Neutrophil (primary cell): ENCODE results near the gene RAB34.

ENCODE experiments used
- H3K27ac ChIP-seq: fragments of 200-600 bp; sonication (generic); 2 replicates; pipeline ENCODE4 v1.5.1; 2016; ENCODE audit warnings: mild to moderate bottlenecking, moderate library complexity
- H3K27me3 ChIP-seq: fragments of 200-600 bp; sonication (generic); 2 replicates; pipeline ENCODE4 v1.6.0; 2016; ENCODE audit warnings: mild to moderate bottlenecking
- H3K36me3 ChIP-seq: fragments of 200-600 bp; sonication (generic); 2 replicates; pipeline ENCODE4 v1.5.1; 2017
- H3K4me1 ChIP-seq, 2 experiments: fragments of 200-600 bp in 1 of 2; sonication (generic) in 1 of 2; 1 replicate in 1 of 2; 2 replicates in 1 of 2; pipeline versions ENCODE4 v1.5.1 to v1.6.1; 2013 to 2016; ENCODE audit warnings: low read depth in 1 of 2, low read length in 1 of 2, mild to moderate bottlenecking in 1 of 2, moderate library complexity in 1 of 2; ENCODE audit not compliant: control insufficient read depth in 1 of 2, insufficient read depth in 1 of 2
- H3K4me3 ChIP-seq, 2 experiments: fragments of 200-600 bp in 1 of 2; sonication (generic) in 1 of 2; 1 replicate in 1 of 2; 2 replicates in 1 of 2; pipeline ENCODE4 v1.5.1; 2013 to 2016; ENCODE audit warnings: low read depth in 1 of 2, low read length in 1 of 2, mild to moderate bottlenecking in 1 of 2, moderate library complexity in 1 of 2
- H3K9me3 ChIP-seq: fragments of 200-600 bp; sonication (generic); 2 replicates; pipeline ENCODE4 v1.5.1; 2016
- TF ChIP-seq, protein P1 (sequence below): fragments of 200-600 bp; sonication (generic); IDR thresholded peaks from 2 replicates; pipeline ENCODE4 v1.5.1; 2016; ENCODE audit warnings: antibody characterized with exemption

The RAB34 gene, protein sequence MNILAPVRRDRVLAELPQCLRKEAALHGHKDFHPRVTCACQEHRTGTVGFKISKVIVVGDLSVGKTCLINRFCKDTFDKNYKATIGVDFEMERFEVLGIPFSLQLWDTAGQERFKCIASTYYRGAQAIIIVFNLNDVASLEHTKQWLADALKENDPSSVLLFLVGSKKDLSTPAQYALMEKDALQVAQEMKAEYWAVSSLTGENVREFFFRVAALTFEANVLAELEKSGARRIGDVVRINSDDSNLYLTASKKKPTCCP

DNA sequence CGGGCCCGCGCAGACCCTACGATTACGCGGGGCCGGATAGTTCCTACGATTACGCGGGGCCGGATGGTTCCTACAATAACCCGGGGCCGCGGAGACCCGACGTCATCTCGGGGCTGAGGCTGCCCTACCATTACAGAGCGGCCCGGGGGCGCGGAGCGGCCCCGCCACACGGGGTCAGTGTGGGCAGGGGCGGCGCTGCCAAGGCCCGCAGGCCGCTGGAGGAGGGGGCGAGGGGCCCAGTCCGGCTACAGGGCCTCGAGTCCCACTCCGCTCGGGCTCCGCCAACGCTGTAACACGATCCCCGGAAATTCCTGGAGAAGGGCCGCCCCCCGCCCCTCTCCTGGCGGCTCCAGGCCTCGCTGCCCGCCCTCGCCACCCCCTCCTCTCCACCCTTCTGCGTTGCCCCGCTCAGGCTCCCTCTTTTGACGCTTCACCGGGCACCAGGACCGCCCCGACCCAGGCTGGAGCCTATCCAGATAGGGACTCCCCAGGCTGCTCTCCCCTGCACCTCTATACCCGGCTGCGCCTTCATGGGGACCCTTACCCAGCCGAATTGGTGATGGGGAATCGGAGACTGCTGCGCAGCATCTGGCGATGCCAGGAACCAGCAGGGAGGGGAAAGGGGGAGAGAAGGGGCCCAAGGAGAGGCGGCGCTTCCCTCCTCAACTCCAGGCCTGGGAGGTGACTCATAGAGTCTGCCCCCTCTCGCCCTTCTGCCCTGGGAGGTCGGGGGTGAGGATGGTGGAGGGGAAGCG is at the start of gene RAB34:
RAB34 (minus strand) TSS at position 291 of the 755 bp plus-strand sequence. CDS start 602 bp downstream, outside the sequence.
- TF ChIP-seq, protein P1, sequence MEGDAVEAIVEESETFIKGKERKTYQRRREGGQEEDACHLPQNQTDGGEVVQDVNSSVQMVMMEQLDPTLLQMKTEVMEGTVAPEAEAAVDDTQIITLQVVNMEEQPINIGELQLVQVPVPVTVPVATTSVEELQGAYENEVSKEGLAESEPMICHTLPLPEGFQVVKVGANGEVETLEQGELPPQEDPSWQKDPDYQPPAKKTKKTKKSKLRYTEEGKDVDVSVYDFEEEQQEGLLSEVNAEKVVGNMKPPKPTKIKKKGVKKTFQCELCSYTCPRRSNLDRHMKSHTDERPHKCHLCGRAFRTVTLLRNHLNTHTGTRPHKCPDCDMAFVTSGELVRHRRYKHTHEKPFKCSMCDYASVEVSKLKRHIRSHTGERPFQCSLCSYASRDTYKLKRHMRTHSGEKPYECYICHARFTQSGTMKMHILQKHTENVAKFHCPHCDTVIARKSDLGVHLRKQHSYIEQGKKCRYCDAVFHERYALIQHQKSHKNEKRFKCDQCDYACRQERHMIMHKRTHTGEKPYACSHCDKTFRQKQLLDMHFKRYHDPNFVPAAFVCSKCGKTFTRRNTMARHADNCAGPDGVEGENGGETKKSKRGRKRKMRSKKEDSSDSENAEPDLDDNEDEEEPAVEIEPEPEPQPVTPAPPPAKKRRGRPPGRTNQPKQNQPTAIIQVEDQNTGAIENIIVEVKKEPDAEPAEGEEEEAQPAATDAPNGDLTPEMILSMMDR = no peak
- Histone ChIP-seq H3K27me3 (peaks cover 31% of the 10 kb centered on the region), H3K27ac (no peak within 1 kb of the TSS), H3K36me3 (peaks cover 7% of the 10 kb centered on the region), H3K4me1 (peaks cover 37 to 41% of the 10 kb centered on the region in 2 experiments), H3K4me3 (peak within 1 kb of the TSS; percentile 46 to 62), H3K9me3 (no peaks in the 10 kb centered on the region)

DNA sequence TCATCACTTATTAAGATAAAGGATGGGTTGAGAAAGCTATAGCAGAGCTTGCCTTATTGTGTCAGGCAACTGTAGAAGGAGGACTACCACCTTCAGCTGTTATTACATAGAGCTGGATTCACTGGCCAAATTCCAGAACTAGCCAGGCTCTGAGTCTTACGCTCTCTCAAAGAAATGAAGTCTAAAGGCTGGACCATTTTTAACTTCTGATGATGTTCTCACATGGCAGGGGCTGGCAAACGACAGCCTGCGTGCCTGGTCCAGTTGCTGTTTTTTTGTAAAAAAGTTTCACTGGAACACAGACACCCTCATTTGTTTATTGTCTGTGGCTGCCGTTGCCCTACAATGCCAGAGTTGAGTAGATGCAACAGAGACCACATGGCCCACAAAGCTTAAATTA is 47.4 kb upstream of the RAB34 start:
- Histone ChIP-seq H3K4me3 (no peak overlapping the region), H3K4me1 (peaks cover 18 to 25% of the 10 kb centered on the region in 2 experiments), H3K27me3 (no peaks in the 10 kb centered on the region), H3K36me3 (peaks cover 10% of the 10 kb centered on the region), H3K9me3 (no peaks in the 10 kb centered on the region), H3K27ac (no peak overlapping the region)
- TF ChIP-seq, protein P1 = no peak

DNA sequence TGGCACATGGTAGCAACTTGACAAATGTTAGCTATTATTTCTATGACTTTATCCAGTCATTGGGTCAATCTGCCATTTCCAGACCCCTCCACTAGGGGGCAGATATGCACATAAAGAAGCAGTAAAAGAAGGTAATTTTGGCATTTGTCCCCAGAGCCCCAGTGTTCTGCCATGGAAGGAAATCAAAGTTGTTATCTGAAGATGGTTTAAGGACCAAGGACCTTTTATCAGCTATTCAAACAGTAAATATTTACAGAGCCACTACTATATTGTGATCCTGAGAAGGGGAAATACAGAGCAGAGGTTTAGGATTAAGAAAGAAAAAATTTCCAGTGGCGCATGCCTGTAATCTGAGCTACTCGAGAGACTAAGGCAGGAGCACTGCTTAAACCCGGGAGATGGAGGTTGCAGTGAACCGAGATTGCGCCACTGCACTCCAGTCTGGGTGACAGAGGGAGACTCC is 46.2 kb upstream of the RAB34 start:
- no peak overlapping the region for H3K4me3 ChIP-seq
- no peak overlapping the region for H3K27ac ChIP-seq
- peaks cover 22% of the 10 kb centered on the region for H3K36me3 ChIP-seq
- H3K4me1 ChIP-seq = peaks cover 18 to 25% of the 10 kb centered on the region in 2 experiments
- H3K9me3 ChIP-seq = no peaks in the 10 kb centered on the region
- TF ChIP-seq, protein P1 = peak; percentile 87
- no peaks in the 10 kb centered on the region for H3K27me3 ChIP-seq

DNA sequence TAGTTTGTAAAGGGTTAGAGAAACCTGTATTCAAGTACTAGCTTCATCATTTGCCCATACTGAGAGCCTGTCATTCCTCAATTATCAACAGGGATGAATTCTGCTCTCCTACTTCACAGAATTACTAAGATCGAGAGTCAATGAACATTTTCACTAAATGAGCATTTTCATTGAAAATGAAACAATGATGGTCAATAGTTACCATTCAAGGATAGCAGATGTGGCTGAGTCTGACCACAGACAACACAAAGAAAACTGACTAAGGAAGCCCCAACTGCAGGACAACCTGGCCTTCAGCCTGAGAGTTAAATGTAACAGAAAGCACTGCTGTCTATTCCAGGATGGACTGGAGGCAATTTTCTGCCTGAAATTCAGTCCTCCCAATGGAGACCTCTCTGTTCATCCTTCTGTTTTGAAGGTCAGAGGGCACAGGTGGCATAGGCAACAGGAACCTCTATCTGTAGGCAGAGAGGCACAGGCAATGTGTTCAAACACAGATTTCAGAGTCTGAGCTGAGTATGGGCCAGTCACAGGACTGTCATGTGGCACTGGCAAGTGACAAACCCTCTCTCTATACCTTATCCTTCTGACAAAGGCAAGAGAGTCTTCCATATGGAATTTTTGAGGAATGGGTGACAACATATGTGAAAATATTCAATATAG is 45.6 kb upstream of the RAB34 start:
- Histone ChIP-seq H3K9me3 (no peaks in the 10 kb centered on the region), H3K36me3 (peaks cover 27% of the 10 kb centered on the region), H3K4me3 (no peak overlapping the region), H3K4me1 (peaks cover 18 to 25% of the 10 kb centered on the region in 2 experiments), H3K27ac (no peak overlapping the region), H3K27me3 (no peaks in the 10 kb centered on the region)
- TF ChIP-seq, protein P1 = no peak

DNA sequence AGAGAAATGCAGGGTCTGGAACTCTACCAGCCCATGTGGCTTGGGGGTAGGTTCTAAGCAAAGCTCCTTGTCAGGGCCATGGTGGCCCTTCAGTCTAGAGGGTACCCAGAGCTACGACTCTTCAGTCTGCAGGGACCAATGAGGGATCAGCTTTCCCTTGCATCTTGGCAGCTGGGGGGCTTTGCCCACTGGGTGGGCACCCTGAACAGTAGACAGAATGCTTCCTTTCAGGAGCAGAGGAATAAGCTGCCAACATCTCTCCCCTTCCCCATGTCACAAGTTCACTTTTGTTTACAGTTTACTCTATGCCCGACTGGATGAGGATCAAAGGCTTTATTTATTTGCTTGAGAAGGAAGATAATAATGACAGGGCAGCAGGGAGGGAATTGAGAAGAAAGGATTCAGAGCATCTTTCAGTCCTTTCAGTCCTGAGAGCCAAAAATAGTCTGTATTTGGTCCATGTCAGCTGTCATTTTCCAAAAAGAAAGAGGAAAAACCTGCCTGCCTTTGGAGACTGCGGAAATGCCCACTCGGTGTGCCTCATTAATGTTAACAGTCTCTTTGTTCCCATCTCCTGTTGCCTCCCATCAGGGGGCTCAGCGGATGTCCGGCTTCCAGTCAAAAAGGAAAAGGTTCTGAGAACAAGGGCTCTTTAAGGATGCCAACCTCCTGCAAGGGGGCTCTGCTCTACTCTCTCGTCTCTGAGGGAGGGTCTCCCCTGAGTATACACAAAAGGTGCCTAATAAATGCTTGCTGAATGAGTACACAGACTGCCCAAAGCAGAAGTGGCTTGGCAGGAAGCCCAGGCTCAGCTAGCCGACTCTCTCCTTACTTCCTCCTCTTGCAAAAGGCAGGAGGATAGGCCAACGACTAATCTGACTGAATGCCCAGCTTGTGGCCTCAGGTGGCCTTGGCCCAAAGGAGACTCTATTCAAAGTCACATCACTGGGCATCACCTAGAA is 43.2 kb upstream of the RAB34 start:
- no peaks in the 10 kb centered on the region for H3K9me3 ChIP-seq
- TF ChIP-seq, protein P1 = peak; percentile 12
- peaks cover 24% of the 10 kb centered on the region for H3K36me3 ChIP-seq
- H3K4me1 ChIP-seq = peaks cover 18 to 25% of the 10 kb centered on the region in 2 experiments
- H3K27me3 ChIP-seq = no peaks in the 10 kb centered on the region
- peak overlapping the region; percentile 73 for H3K27ac ChIP-seq
- no peak overlapping the region for H3K4me3 ChIP-seq
